A549 (cell line): ENCODE data around the gene NKX2-1. TPM values are rescaled to one million over a fixed set of nuclear protein-coding genes. Genes with fewer than 3 reads are reported as not detected.

Source experiments
- ATAC-seq, 2 experiments: fragments of 200-7000 bp in 1 of 2; fragments of >200 bp in 1 of 2; cut with Nextera tagmentation in 1 of 2; cut with Tn5 transposase in 1 of 2; 3 replicates each; pipeline versions ENCODE4 v1.8.0 to v1.9.1; 2018 to 2020; ENCODE audit warnings: mild to moderate bottlenecking in 1 of 2, moderate library complexity in 1 of 2
- CTCF ChIA-PET: fragments of 300-600 bp; sonication (Branson Sonifier 250); formaldehyde crosslinking; extraction: SDS; loops from one replicate; lab custom pipeline; 2021; ENCODE audit warnings: antibody characterized with exemption, inconsistent platforms; lab: Yijun Ruan, JAX
- POLR2A ChIA-PET: fragments of 350-600 bp; formaldehyde crosslinking; extraction: SDS; loops from one replicate; lab custom pipeline; 2021; ENCODE audit warnings: antibody characterized with exemption, inconsistent platforms; lab: Yijun Ruan, JAX
- DNase-seq, 2 experiments: peaks; one replicate each; pipeline versions ENCODE4 v3.0.0 to v3.0.0-alpha.2; 2011 to 2016; ENCODE audit warnings: low read depth in 1 of 2, low spot score in 1 of 2
- FAIRE-seq: peaks from 2 replicates; lab custom pipeline; 2011; peaks lifted over from hg19 to GRCh38; lab: Jason Lieb, UNC
- H3K27ac ChIP-seq, 2 experiments: fragments of >200 bp; sonication (Bioruptor Twin); formaldehyde crosslinking; 3 replicates each; pipeline ENCODE4 v1.5.1; 2016 to 2017
- H3K4me1 ChIP-seq: fragments of >200 bp; sonication (Bioruptor Twin); formaldehyde crosslinking; 3 replicates; pipeline ENCODE4 v1.6.1; 2016
- H3K4me2 ChIP-seq: fragments of >200 bp; sonication (Bioruptor Twin); formaldehyde crosslinking; 3 replicates; pipeline ENCODE4 v1.6.1; 2016
- H3K4me3 ChIP-seq: fragments of >200 bp; sonication (Bioruptor Twin); formaldehyde crosslinking; 3 replicates; pipeline ENCODE4 v1.5.1; 2016
- H3K9me3 ChIP-seq: fragments of >200 bp; sonication (Bioruptor Twin); formaldehyde crosslinking; 3 replicates; pipeline ENCODE4 v1.6.1; 2016
- CBX2 ChIP-seq: fragments of 200-600 bp; sonication (generic); IDR thresholded peaks from 2 replicates; pipeline ENCODE4 v1.6.1; 2016; ENCODE audit warnings: low read depth, mild to moderate bottlenecking, borderline replicate concordance
- CBX8 ChIP-seq: fragments of 200-600 bp; sonication (generic); IDR thresholded peaks from 2 replicates; pipeline ENCODE4 v1.6.1; 2016
- CEBPB ChIP-seq, 2 experiments: fragments of >200 bp in 1 of 2; sonication (Bioruptor Twin) in 1 of 2; formaldehyde crosslinking in 1 of 2; IDR thresholded peaks; 2 replicates each; pipeline ENCODE4 v1.6.1; 2012 to 2016
- CTCF ChIP-seq: fragments of >200 bp; sonication (Bioruptor Twin); formaldehyde crosslinking; IDR thresholded peaks from 3 replicates; pipeline ENCODE4 v1.5.1; 2016
- E2F6 ChIP-seq: IDR thresholded peaks from 2 replicates; pipeline ENCODE4 v1.6.1; 2012; ENCODE audit warnings: low read depth, borderline replicate concordance
- EHF ChIP-seq: fragments of 250-450 bp; sonication (Bioruptor Pico); IDR thresholded peaks from 2 replicates; pipeline ENCODE4 v1.5.0; 2020; ENCODE audit warnings: mild to moderate bottlenecking
- ELK1 ChIP-seq: fragments of 150-350 bp; IDR thresholded peaks from 2 replicates; pipeline ENCODE4 v1.6.1; 2014; ENCODE audit warnings: low read depth, mild to moderate bottlenecking, low read length
- FOXS1 ChIP-seq: fragments of 250-450 bp; sonication (Bioruptor Pico); IDR thresholded peaks from 2 replicates; pipeline ENCODE4 v1.5.0; 2020; ENCODE audit warnings: mild to moderate bottlenecking, moderate library complexity
- GATA3 ChIP-seq: IDR thresholded peaks from 2 replicates; pipeline ENCODE4 v1.6.1; 2012; ENCODE audit warnings: borderline replicate concordance
- HES2 ChIP-seq: fragments of >200 bp; sonication (Bioruptor Twin); formaldehyde crosslinking; IDR thresholded peaks from 2 replicates; pipeline ENCODE4 v1.6.1; 2016
- HMGXB4 ChIP-seq: fragments of 250-450 bp; sonication (Bioruptor Pico); IDR thresholded peaks from 2 replicates; pipeline ENCODE4 v1.5.0; 2021; ENCODE audit warnings: mild to moderate bottlenecking, moderate library complexity, borderline replicate concordance
- JUNB ChIP-seq: fragments of >200 bp; sonication (Bioruptor Twin); formaldehyde crosslinking; IDR thresholded peaks from 2 replicates; pipeline ENCODE4 v1.6.1; 2016
- KDM1A ChIP-seq: fragments of 200-600 bp; sonication (generic); IDR thresholded peaks from 2 replicates; pipeline ENCODE4 v1.6.1; 2016; ENCODE audit warnings: low read depth, mild to moderate bottlenecking
- MYC ChIP-seq: IDR thresholded peaks from 2 replicates; pipeline ENCODE4 v1.6.1; 2012; ENCODE audit warnings: mild to moderate bottlenecking, inconsistent platforms, low read length, improper control_type of control experiment, borderline replicate concordance
- NPAS2 ChIP-seq: fragments of 250-450 bp; sonication (Bioruptor Pico); IDR thresholded peaks from 2 replicates; pipeline ENCODE4 v1.8.0; 2022; ENCODE audit warnings: mild to moderate bottlenecking, moderate library complexity, borderline replicate concordance
- PHF8 ChIP-seq: fragments of 200-600 bp; sonication (generic); IDR thresholded peaks from 2 replicates; pipeline ENCODE4 v1.6.1; 2016; ENCODE audit warnings: low read depth, mild to moderate bottlenecking, antibody characterized with exemption, moderate library complexity, borderline replicate concordance
- POLR2A ChIP-seq: IDR thresholded peaks from 2 replicates; pipeline ENCODE4 v1.6.1; 2012; ENCODE audit warnings: mild to moderate bottlenecking, low read length
- POLR2AphosphoS2 ChIP-seq: conservative IDR thresholded peaks from 2 replicates; pipeline ENCODE4 v1.6.1; 2012; ENCODE audit warnings: low read length, improper control_type of control experiment, inconsistent platforms
- RFX5 ChIP-seq: fragments of 450-650 bp; IDR thresholded peaks from 2 replicates; pipeline ENCODE4 v1.7.1; 2014; ENCODE audit warnings: antibody characterized with exemption, mild to moderate bottlenecking, moderate library complexity
- RNF2 ChIP-seq: fragments of 200-600 bp; sonication (generic); IDR thresholded peaks from 2 replicates; pipeline ENCODE4 v1.6.1; 2016; ENCODE audit warnings: low read depth, mild to moderate bottlenecking, antibody characterized with exemption, moderate library complexity, borderline replicate concordance
- SREBF2 ChIP-seq: fragments of 450-650 bp; IDR thresholded peaks from 2 replicates; pipeline ENCODE4 v1.6.1; 2014; ENCODE audit warnings: mild to moderate bottlenecking, moderate library complexity
- ZC3H11A ChIP-seq: fragments of 450-650 bp; IDR thresholded peaks from 2 replicates; pipeline ENCODE4 v1.6.1; 2014; ENCODE audit warnings: antibody characterized with exemption, mild to moderate bottlenecking
- WGBS: methylation state at CpG from one replicate; pipeline ENCODE4 v1.1.6; 2017; ENCODE audit errors: missing lambda C conversion rate; 5-methylcytosine and 5-hydroxymethylcytosine counted together
- polyA plus RNA-seq, 4 experiments: library from polyadenylated mRNA; depleted of rRNA in 3 of 4; stranded (reverse); fragments of >200 nt; fragmentation: RNase III in 1 of 4; extraction: RNeasy Plus Mini Kit Qiagen cat#74134 plus additional on column Dnase treatment in 1 of 4; gene quantifications; 2 replicates in 3 of 4; 3 replicates in 1 of 4; pipeline ENCODE4 v1.2.3, GENCODE V29; 2011 to 2017
- TF ChIP-seq, protein P1 (sequence below): fragments of >200 bp; sonication (Bioruptor Twin); formaldehyde crosslinking; IDR thresholded peaks from 3 replicates; pipeline ENCODE4 v1.6.1; 2016
- TF ChIP-seq, protein P2 (sequence below): fragments of 250-450 bp; sonication (Bioruptor Pico); IDR thresholded peaks from 2 replicates; pipeline ENCODE4 v1.5.0; 2020; ENCODE audit warnings: low read depth, mild to moderate bottlenecking, moderate library complexity

The NKX2-1 gene
- polyA plus RNA-seq, 2 of the 4 experiments (the other 2 are of a cell fraction), result not detected

- POLR2A ChIA-PET, result no interaction called here
- H3K4me1 ChIP-seq, result no peaks in the 10 kb centered on the region
- ATAC-seq (no peak), FAIRE-seq (no peak), DNase-seq (no peak)
- WGBS, result 7% methylated on average over 4 of the region's 4 CpGs
- H3K27ac ChIP-seq, result no peak overlapping the region
- no peak overlapping the region for H3K4me3 ChIP-seq
- H3K9me3 ChIP-seq, result no peaks in the 10 kb centered on the region
- H3K4me2 ChIP-seq, result no peak overlapping the region
- TF ChIP-seq HES2, result no peak
- CTCF ChIA-PET, result interaction anchor here (1.0 to 2.2 kb wide), 2 partner anchors 29 to 427 kb away, joined by 5 to 7 read pairs; no protein-coding TSS in a partner anchor
These were observed 23.7 kb downstream of the NKX2-1 start for GRCh38 chr14:36496346-36496745.

GRCh38 chr14:36495666-36496065 is 24.4 kb downstream of the NKX2-1 start:
- ChIA-PET POLR2A (no interaction called here), CTCF (interaction anchor here (0.7 to 2.2 kb wide), 3 partner anchors 13 to 426 kb away, joined by 3 to 7 read pairs (median 5); no protein-coding TSS in a partner anchor)
- Histone ChIP-seq H3K9me3 (no peaks in the 10 kb centered on the region), H3K4me2 (no peak overlapping the region), H3K27ac (no peak overlapping the region), H3K4me3 (no peak overlapping the region), H3K4me1 (no peaks in the 10 kb centered on the region)
- no peak for DNase-seq
- WGBS, result under 1% methylated on average over 3 of the region's 3 CpGs
- FAIRE-seq, result no peak
- TF ChIP-seq CBX8, result 0 out of 2 replicates have a peak, but pooled peaks have one; percentile 83
- no peak for TF ChIP-seq RFX5
- peak; percentile 43; the same call in 1 of the 2 replicates for TF ChIP-seq RNF2
- no peak for ATAC-seq

- FAIRE-seq, result no peak
- CTCF ChIA-PET, result no interaction called here
These were observed 26.3 kb downstream of the NKX2-1 start for GRCh38 chr14:36493761-36494160.

More at GRCh38 chr14:36493761-36494160, 26.3 kb downstream of the NKX2-1 start:
- H3K4me3 ChIP-seq, result no peak overlapping the region
- H3K4me2 ChIP-seq, result no peak overlapping the region
- ATAC-seq (no peak), DNase-seq (no peak)
- POLR2A ChIA-PET, result no interaction called here
- no peaks in the 10 kb centered on the region for H3K4me1 ChIP-seq
- no peaks in the 10 kb centered on the region for H3K9me3 ChIP-seq
- WGBS, result 7% methylated on average over 3 of the region's 3 CpGs
- no peak overlapping the region for H3K27ac ChIP-seq
- TF ChIP-seq ELK1, result no peak
- no peak for TF ChIP-seq PHF8
- TF ChIP-seq CTCF, result no peak
- TF ChIP-seq, protein P1, sequence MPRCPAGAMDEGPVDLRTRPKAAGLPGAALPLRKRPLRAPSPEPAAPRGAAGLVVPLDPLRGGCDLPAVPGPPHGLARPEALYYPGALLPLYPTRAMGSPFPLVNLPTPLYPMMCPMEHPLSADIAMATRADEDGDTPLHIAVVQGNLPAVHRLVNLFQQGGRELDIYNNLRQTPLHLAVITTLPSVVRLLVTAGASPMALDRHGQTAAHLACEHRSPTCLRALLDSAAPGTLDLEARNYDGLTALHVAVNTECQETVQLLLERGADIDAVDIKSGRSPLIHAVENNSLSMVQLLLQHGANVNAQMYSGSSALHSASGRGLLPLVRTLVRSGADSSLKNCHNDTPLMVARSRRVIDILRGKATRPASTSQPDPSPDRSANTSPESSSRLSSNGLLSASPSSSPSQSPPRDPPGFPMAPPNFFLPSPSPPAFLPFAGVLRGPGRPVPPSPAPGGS, result no peak
- TF ChIP-seq MYC, result no peak
- no peak for TF ChIP-seq SREBF2
- TF ChIP-seq POLR2A, result no peak
- no peak for TF ChIP-seq GATA3
- no peak for TF ChIP-seq CBX2
- TF ChIP-seq ZC3H11A, result no peak
- TF ChIP-seq EHF (CRISPR knock-in tag), result no peak
- no peak for TF ChIP-seq KDM1A
- TF ChIP-seq FOXS1 (CRISPR knock-in tag), result no peak
- TF ChIP-seq CEBPB (IDR thresholded peaks at IDR 0.05), result no peak
- TF ChIP-seq POLR2AphosphoS2, result no peak
- TF ChIP-seq, protein P2, sequence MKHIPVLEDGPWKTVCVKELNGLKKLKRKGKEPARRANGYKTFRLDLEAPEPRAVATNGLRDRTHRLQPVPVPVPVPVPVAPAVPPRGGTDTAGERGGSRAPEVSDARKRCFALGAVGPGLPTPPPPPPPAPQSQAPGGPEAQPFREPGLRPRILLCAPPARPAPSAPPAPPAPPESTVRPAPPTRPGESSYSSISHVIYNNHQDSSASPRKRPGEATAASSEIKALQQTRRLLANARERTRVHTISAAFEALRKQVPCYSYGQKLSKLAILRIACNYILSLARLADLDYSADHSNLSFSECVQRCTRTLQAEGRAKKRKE (CRISPR knock-in tag), result no peak
- TF ChIP-seq NPAS2 (CRISPR knock-in tag), result no peak
- TF ChIP-seq E2F6, result no peak
- no peak for TF ChIP-seq JUNB
- TF ChIP-seq HMGXB4 (CRISPR knock-in tag), result no peak
- TF ChIP-seq, all 56 proteins: peak for 0
